SJCRH30 (cell line): ENCODE data around the gene ZNF839. TPM values are rescaled to one million over a fixed set of nuclear protein-coding genes. Genes with fewer than 3 reads are reported as not detected.
"Not testable (repeated sequence)": the region's sequence is repeated elsewhere in the genome, so short reads cannot be mapped to it uniquely, and the experiment has no call there.

Experiments
- DNase-seq, 2 experiments: peaks; one replicate each; pipeline ENCODE4 v3.0.0-alpha.2; 2015 to 2020
- H3K27ac ChIP-seq: fragments of 250-450 bp; sonication (Bioruptor Pico); 2 replicates; pipeline ENCODE4 v1.5.1; 2020; ENCODE audit warnings: mild to moderate bottlenecking, moderate library complexity
- H3K27me3 ChIP-seq: fragments of 250-450 bp; sonication (Bioruptor Pico); 2 replicates; pipeline ENCODE4 v1.5.1; 2020; ENCODE audit warnings: mild to moderate bottlenecking, moderate library complexity
- H3K36me3 ChIP-seq: fragments of 250-450 bp; sonication (Bioruptor Pico); 2 replicates; pipeline ENCODE4 v1.5.1; 2020; ENCODE audit warnings: mild to moderate bottlenecking, moderate library complexity
- H3K4me1 ChIP-seq: fragments of 250-450 bp; sonication (Bioruptor Pico); 2 replicates; pipeline ENCODE4 v1.5.1; 2020; ENCODE audit warnings: mild to moderate bottlenecking, moderate library complexity
- H3K4me3 ChIP-seq: fragments of 250-450 bp; sonication (Bioruptor Pico); 2 replicates; pipeline ENCODE4 v1.5.1; 2020; ENCODE audit warnings: mild to moderate bottlenecking, moderate library complexity
- H3K9me3 ChIP-seq: fragments of 250-450 bp; sonication (Bioruptor Pico); replicated peaks from 2 replicates; pipeline ENCODE4 v1.5.1; 2020; ENCODE audit warnings: mild to moderate bottlenecking, moderate library complexity
- total RNA-seq: library from RNA; depleted of rRNA; stranded (reverse); fragments of >200 nt; shearing (Covaris generic); gene quantifications from 2 replicates; pipeline ENCODE4 v1.2.3, GENCODE V29; 2014

ZNF839 gene
- total RNA-seq, 1 experiment from 2014 or later, result 4.2 TPM

DNA sequence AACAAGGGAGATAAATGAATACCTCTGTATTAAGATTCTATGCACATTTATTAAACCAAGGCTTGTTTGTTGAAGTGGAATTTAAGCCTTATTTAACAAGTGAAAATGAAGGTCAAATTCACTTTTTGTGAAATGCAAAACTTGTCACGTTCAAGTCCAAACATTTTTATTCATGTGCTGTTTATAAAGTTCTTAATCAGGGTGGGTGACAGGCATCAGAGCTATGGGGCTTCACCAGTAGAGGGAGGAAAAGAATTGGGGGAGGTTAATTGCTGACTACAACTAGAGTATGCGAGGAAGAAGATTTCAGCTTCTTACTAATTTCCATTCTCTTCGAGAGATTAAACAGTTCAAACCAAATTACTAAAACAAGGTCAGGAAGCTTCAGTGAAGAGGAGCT lies 24.3 kb upstream of the ZNF839 start:
- no peaks in the 10 kb centered on the region for H3K36me3 ChIP-seq
- H3K4me3 ChIP-seq, result no peak overlapping the region
- no peaks in the 10 kb centered on the region for H3K9me3 ChIP-seq
- DNase-seq, result no peak
- H3K4me1 ChIP-seq, result no peaks in the 10 kb centered on the region
- H3K27me3 ChIP-seq, result no peaks in the 10 kb centered on the region
- no peak overlapping the region for H3K27ac ChIP-seq

DNA sequence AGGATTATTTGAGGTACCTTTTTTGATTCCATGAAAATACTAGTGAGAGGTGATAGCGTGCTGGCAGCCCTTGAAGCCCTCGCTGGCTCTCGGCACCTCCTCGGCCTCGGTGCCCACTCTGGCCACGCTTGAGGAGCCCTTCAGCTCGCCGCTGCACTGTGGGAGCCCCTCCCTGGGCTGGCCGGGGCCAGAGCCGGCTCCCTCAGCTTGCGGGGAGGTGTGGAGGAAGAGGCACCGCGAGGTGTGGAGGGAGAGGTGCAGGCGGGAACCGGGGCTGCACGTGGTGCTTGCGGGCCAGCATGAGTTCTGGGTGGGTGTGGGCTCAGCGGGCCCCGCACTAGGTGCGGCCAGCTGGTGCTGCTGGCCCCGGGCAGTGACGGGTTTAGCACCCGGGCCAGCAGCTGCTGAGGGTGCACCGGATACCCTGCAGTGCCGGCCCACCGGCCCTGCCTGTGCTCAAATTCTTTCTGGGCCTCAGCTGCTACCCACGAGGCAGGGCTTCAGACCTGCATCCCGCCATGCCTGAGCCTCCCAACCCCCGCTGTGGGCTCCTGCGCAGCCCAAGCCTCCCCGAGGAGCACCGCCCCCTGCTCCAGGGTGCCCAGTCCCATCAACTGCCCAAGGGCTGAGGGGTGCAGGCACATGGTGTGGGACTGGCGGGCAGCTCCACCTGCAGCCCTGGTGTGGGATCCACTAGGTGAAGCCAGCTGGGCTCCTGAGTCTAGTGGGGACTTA lies 21.9 kb upstream of the ZNF839 start:
- no peak for DNase-seq
- H3K4me3 ChIP-seq, result no peak overlapping the region
- H3K36me3 ChIP-seq, result no peaks in the 10 kb centered on the region
- H3K27ac ChIP-seq, result no peak overlapping the region
- H3K9me3 ChIP-seq, result no peaks in the 10 kb centered on the region
- no peaks in the 10 kb centered on the region for H3K27me3 ChIP-seq
- H3K4me1 ChIP-seq, result no peaks in the 10 kb centered on the region

DNA sequence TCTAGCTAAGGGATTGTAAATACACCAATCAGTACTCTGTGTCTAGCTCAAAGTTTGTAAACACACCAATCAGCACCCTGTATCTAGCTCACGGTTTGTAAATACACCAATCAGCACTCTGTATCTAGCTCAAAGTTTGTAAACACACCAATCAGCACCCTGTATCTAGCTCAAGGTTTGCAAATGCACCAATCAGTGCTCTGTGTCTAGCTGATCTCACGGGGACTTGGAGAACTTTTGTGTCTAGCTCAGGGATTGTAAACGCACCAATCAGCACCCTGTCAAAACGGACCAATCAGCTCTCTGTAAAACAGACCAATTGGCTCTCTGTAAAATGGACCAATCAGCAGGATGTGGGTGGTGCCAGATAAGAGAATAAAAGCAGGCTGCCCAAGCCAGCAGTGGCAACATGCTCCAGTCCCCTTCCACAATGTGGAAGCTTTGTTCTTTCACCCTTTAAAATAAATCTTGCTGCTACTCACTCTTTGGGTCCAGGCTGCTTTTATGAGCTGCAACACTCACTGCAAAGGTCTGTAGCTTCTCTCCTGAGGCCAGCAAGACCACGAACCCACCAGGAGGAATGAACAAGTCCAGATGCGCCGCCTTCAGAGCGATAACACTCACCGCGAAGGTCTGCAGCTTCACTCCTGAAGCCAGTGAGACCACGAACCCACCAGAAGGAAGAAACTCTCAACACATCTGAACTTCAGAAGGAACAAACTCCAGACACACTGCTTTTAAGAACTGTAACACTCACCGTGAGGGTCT lies 21.1 kb upstream of the ZNF839 start:
- not testable (repeated sequence) for H3K4me1 ChIP-seq, DNase-seq, H3K27ac ChIP-seq, H3K9me3 ChIP-seq, H3K36me3 ChIP-seq, H3K27me3 ChIP-seq, H3K4me3 ChIP-seq

DNA sequence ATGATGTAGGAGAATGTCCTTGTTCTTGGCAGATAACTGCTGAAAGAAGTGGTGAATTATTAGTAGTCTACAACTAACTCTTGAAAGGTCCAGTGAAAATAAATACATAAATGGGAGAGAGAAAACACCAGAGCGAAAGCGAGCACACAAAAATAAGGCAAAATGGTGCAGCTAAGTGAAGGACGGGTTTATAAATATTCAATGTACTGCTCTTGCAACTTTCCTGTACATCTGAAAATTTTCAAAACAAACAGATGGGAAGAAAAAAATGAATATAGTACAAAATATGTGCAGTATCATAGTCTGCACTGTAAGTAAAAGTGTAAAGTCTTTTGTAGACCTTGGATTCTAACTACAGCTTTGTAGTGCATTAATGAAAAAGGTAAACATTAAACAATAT lies 15.9 kb upstream of the ZNF839 start:
- no peaks in the 10 kb centered on the region for H3K4me1 ChIP-seq
- H3K9me3 ChIP-seq, result no peaks in the 10 kb centered on the region
- H3K36me3 ChIP-seq, result no peaks in the 10 kb centered on the region
- H3K27me3 ChIP-seq, result no peaks in the 10 kb centered on the region
- no peak overlapping the region for H3K27ac ChIP-seq
- H3K4me3 ChIP-seq, result no peak overlapping the region
- no peak for DNase-seq

DNA sequence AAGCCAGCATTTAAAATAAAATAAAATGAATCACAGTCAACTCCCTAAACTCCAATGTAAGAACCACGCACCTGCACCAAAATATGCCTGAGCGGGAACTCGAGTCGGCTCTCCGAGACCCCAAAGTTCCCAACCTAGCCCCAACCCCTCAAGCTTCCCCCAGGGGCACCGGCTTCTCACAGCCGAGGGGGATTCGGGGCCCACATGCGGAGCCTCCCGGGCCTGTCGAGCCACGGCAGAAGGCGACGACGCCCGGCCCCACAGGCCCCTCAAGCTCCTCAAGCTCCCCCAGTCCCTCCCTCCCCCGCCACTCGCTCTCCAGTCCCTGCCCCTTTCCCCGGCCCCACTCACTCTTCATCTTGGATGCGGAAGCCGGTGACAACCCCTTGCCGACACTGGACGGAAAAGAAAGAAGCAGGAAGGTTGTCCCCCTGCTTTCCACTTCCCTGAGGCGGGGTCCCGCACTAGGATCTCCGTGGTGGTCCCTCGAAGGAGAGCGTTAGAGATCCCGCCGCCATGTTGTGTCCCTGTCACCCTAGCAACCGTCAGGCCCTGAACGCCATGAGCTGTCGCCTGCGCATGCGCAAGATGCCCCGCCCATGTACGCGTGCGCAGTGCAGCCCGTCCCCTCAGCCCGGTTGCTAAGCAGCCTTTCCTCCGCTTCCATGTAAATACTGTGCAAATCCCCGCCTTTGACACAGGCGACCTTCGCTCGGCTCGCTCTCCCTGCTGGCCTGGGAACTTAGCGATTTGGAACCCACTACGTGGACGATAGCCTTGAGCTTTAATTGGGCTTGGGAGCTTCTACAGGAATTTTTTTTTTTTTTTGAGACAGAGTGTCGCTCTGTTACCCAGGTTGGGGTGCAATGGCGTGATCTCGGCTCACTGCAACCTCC lies 14.7 kb upstream of the ZNF839 start, which contains the start of gene MOK:
MOK (minus strand) TSS at position 554 of the 896 bp plus-strand sequence; CDS start at position 358, 196 bp downstream.
- Histone ChIP-seq H3K4me3 (peak within 1 kb of the TSS; percentile 67), H3K4me1 (no peaks in the 10 kb centered on the region), H3K36me3 (no peaks in the 10 kb centered on the region), H3K9me3 (no peaks in the 10 kb centered on the region), H3K27ac (no peak within 1 kb of the TSS), H3K27me3 (no peaks in the 10 kb centered on the region)
- DNase-seq, result peak; percentile 96 to 98

DNA sequence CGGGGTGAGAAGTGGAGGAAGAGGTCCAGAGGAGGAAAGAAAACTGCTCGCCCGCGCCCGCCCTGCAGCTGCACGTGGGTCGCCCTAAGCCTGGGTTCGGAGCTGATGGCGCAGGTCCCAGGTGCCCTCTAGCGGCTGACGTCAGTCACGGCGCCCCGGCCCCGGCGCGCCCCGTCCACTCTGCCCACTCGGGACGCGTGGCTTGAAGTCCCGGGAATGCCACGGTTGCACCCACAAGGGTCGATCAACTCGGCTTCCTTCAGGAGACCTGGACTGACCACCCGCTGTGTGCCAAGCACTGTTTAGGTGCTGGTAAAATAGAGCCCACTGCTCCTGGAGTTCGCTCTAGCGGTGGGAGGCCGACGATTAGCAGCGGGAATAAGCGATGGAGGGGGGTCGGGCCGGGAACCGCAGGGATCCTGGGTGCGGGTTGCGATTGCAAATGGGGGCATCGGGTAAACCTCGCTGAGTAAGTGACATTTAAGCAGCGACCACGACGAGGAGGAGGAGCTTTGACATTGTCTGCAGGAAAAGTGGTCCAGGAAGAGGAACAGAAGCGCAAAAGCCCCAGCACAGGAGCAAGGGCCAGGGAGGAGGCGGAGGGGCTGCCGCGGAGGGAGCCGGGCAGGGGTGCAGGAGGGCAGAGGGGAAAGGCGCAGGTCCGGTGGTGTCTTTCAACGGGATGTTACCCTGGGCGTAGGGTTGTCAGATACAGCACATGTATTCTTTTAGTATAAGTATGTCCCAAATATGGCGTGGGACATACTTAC lies 5.1 kb upstream of the ZNF839 start:
- H3K9me3 ChIP-seq, result no peaks in the 10 kb centered on the region
- H3K27ac ChIP-seq, result no peak overlapping the region
- H3K36me3 ChIP-seq, result no peaks in the 10 kb centered on the region

DNA sequence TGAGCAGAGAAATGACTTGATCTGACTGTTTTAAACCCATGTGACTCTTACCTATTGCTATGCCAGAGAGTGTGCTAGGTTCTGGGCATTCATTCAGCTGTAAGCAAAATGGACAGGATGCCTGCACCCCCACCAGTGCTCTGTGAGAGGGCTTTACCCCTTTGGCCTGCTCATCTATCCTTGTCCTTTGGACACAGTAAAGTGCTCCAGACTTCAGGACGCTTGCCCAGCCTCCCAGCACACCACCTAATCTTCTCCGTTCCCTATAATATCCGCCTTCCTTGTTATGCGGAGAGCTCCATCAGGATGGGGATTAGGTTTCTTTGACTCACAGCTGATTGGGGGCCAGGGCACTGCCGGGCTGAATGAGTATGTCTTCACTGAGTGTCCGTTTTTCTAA lies 4.4 kb upstream of the ZNF839 start:
- H3K36me3 ChIP-seq, result no peaks in the 10 kb centered on the region
- peak overlapping the region; percentile 74 for H3K4me3 ChIP-seq
- peak; percentile 63 to 76 for DNase-seq
- H3K4me1 ChIP-seq, result no peaks in the 10 kb centered on the region; the same call in 1 of the 2 replicates
- H3K9me3 ChIP-seq, result no peaks in the 10 kb centered on the region
- H3K27me3 ChIP-seq, result no peaks in the 10 kb centered on the region
- no peak overlapping the region for H3K27ac ChIP-seq

More for the DNA sequence above, 5.1 kb upstream of the ZNF839 start:
- Histone ChIP-seq H3K4me3 (peak overlapping the region; percentile 74), H3K4me1 (no peaks in the 10 kb centered on the region), H3K27me3 (no peaks in the 10 kb centered on the region)
- DNase-seq, result peak; percentile 83 to 89

DNA sequence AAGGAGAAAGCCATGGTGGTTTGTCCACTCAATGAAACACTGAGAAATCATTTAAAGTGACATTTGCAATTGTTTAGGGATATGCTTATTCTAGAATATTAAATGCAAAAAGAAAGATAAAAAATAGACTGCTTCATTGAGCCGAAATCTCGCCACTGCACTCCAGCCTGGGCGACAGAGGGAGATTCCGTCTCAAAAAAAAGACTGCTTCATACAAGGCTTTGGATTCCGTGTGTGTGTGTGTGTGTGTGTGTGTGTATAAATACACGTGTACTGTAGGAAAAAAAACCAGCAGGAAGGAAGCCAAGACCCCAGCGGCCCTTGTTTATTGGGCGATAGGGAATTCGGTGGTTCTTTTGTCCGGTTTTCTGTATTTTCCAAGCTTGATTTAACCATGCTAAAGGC lies 3.2 kb upstream of the ZNF839 start:
- Histone ChIP-seq H3K4me3 (peak overlapping the region; percentile 74), H3K27me3 (no peaks in the 10 kb centered on the region), H3K36me3 (no peaks in the 10 kb centered on the region), H3K9me3 (no peaks in the 10 kb centered on the region), H3K27ac (peak overlapping the region; percentile 54), H3K4me1 (no peaks in the 10 kb centered on the region; the same call in 1 of the 2 replicates)
- peak; percentile 69 to 78 for DNase-seq

DNA sequence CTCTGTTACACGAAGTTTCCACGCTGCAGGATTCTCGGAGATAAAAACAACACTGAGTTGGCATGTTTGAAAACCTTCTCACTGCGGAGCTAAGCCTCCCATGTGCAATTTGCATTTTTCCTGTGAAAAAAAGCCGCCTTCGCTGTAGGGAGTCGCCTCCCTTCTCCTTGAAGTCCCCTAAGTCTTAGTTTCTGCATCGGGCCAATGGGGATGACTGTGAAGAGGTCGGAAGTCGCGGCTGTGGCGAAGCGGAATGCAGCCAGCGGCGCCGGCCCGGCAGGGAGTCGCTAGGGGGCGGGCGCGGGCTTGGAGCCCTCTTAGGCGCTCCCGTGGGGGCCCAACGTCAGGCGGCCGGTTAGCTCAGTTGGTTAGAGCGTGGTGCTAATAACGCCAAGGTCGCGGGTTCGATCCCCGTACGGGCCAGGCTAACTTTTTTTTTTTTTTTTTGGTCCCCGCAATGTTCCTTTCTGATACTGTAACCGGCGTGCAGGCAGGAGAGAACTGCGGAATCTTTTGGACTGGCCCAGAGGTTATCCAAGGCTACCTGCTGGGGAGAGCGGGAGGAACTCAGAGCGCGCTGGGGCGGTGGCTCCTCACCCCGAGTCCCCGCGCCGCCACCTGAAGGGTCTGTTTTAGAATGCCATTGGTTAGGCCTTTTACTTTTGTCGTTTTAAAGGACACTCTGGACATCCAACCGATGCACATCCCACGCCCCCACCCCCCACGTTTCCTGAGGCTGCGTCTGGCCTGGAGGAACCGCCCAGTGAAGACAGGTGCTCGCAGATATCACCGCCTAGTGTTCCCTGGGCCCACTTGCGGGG lies 2.6 kb upstream of the ZNF839 start:
- Histone ChIP-seq H3K27ac (peak overlapping the region; percentile 54), H3K4me3 (peak overlapping the region; percentile 74), H3K4me1 (no peaks in the 10 kb centered on the region; the same call in 1 of the 2 replicates), H3K36me3 (no peaks in the 10 kb centered on the region), H3K9me3 (no peaks in the 10 kb centered on the region), H3K27me3 (no peaks in the 10 kb centered on the region)
- DNase-seq, result peak; percentile 95 to 96

DNA sequence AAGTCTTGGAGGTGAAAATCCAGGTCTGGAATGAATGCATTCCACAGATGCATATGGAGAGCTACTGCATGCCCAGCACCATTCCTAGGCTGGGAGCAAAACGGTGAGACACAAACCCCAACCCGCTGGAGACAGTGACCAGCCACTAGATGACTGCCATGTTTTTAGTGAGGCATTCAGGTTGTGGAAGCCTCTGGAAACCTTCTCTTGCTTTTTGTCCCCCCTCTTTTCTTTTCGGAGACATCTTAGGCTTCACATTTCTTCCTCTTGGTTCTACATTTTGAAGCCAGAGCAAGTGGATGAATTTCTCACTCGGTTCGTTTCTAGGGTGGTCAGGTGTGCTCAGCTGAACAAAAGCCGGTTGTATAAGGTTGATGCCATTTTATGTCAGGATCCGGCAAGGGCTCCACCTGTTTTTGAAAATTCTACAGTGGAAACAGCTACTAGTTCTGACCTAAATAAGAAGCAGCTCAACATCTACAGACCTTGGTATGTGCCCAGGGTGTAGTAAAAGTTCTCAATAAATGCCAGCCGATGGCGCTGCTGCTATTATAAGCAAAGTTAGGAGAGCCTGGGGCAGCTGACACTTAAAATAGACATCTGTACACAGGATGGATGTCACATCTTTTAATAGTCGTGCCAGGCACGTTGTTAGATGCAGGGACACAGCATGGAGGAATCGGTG lies 1.8 kb upstream of the ZNF839 start:
- Histone ChIP-seq H3K27ac (no peak overlapping the region; the same call in 1 of the 2 replicates), H3K4me1 (no peaks in the 10 kb centered on the region; the same call in 1 of the 2 replicates), H3K4me3 (peak overlapping the region; percentile 74), H3K9me3 (no peaks in the 10 kb centered on the region), H3K27me3 (no peaks in the 10 kb centered on the region), H3K36me3 (no peaks in the 10 kb centered on the region)
- DNase-seq, result peak; percentile 63 to 76

DNA sequence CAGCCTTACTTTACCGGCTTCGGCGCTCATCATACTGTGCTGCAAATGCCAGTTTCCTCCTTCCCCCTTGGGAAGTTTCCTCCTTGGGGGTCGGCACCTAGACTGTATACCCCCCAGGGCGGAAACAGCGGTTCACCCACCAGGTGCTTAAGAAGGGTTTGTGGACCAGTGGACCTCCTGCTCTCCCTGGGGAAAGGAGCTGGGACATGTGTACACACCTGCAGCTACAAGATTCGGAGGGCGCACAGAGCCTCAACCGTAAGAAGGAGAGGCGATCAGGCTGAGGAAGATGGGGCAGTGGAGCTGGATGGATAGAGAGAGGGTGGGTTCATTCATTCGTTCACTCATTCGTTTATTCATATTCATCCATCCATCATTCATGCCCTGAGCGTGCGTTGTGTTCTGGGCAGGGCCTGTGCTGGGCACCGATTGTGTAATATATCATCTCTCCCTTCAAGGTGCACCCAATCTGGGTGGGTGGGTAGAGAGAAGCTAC lies 717 bp upstream of the ZNF839 start:
- Histone ChIP-seq H3K9me3 (no peaks in the 10 kb centered on the region), H3K4me1 (no peaks in the 10 kb centered on the region; the same call in 1 of the 2 replicates), H3K4me3 (peak overlapping the region; percentile 73), H3K27me3 (no peaks in the 10 kb centered on the region), H3K36me3 (no peaks in the 10 kb centered on the region), H3K27ac (peak overlapping the region; percentile 42)
- DNase-seq, result no peak

DNA sequence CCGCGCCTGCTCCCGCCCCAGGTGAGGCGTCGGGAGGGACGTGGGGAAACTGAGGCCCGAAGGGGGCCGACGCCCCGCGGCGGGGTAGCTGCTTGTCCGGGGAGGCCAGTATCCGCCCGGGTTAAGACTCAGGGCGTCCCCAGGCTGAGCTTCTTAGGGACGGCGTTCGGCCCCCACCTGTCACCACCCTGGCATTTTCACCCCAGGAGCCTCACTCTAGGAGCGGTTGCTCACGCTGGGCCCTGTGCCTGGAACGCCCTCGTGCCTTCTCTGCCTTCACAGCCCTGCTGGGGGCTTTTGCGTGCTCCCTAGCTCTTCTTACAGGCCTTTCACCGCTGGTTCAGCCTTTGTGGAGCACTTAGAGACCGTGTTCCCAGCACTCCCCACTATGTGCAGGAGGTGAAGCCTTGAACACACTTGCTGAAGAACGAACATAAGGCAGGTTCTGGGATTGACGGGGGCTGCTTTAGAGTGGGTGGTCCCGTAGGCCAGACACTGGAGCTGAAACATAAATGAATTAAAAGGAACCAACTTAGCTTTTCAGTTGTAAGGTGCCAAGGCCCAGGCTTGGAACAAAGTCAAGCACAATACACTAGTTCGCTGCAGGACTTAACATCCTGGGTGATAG lies 601 bp downstream of the ZNF839 start:
- Histone ChIP-seq H3K27ac (peak overlapping the region; percentile 34; the same call in 1 of the 2 replicates), H3K4me3 (peak overlapping the region; percentile 73), H3K36me3 (no peaks in the 10 kb centered on the region), H3K4me1 (no peaks in the 10 kb centered on the region; the same call in 1 of the 2 replicates), H3K9me3 (no peaks in the 10 kb centered on the region), H3K27me3 (no peaks in the 10 kb centered on the region)
- peak; percentile 47 to 60 for DNase-seq
